ENCODE measurements around the gene RSBN1L.

DNA sequence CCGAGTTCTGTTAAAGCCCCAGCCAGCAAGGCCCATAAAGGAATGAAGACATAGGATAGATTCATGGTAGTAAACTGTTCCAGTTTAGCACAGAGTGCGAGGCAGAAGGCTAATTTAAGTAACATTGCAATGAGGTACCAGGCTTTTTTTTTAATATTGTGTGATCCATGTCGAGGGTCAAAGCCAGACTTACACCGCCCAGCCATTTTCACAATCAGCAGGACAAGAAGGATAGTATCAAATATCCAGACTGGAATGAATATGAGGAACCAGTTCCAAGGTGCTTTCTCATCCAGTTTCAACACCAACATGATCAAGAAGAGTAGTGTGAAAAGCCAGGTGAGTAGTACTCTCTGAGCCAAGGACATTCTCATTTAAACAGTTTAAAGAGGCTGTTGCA lies 97.7 kb downstream of the RSBN1L start:
- TF ChIP-seq, protein P1, sequence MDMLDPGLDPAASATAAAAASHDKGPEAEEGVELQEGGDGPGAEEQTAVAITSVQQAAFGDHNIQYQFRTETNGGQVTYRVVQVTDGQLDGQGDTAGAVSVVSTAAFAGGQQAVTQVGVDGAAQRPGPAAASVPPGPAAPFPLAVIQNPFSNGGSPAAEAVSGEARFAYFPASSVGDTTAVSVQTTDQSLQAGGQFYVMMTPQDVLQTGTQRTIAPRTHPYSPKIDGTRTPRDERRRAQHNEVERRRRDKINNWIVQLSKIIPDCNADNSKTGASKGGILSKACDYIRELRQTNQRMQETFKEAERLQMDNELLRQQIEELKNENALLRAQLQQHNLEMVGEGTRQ (IDR thresholded peaks at IDR 0.05) = no peak
- TF ChIP-seq FOSL2 (IDR thresholded peaks at IDR 0.05) (no peak), FOSL2 (CRISPR knock-in tag; IDR thresholded peaks at IDR 0.05) (no peak), POLR2A (IDR thresholded peaks at IDR 0.05; ENCODE audit: low read length) (no peak), CEBPB (IDR thresholded peaks at IDR 0.05) (no peak), CTCF (IDR thresholded peaks at IDR 0.05) (no peak), EP300 (IDR thresholded peaks at IDR 0.05) (no peak), KDM5A (IDR thresholded peaks at IDR 0.05) (no peak), KDM1A (IDR thresholded peaks at IDR 0.05; ENCODE audit: low read depth) (no peak), RCOR1 (IDR thresholded peaks at IDR 0.05; ENCODE audit: low read depth, low read length) (no peak)
